ENCODE measurements around the gene ZNG1C.
"Not testable (repeated sequence)": the region's sequence is repeated elsewhere in the genome, so short reads cannot be mapped to it uniquely, and the experiment has no call there.

Gene ZNG1C

GRCh38 chr9:68318209-68318608 is 76.4 kb downstream of the ZNG1C start:
- H4K12ac ChIP-seq (ENCODE audit: low read depth, low read length); H3K14ac ChIP-seq (ENCODE audit: low read length); H3K4me2 ChIP-seq (ENCODE audit: low read length); H3K4me3 ChIP-seq (ENCODE audit: low read depth, low read length); H3K23ac ChIP-seq (ENCODE audit: low read length); H3K36me3 ChIP-seq (ENCODE audit: control insufficient read depth in 1 of 2, insufficient read depth in 2 of 2, low read length in 2 of 2); H3K4me1 ChIP-seq (ENCODE audit: control insufficient read depth in 1 of 2, insufficient read depth in 2 of 2, low read length in 2 of 2); H3K27ac ChIP-seq (ENCODE audit: low read depth, low read length); H4K8ac ChIP-seq (ENCODE audit: low read depth, low read length); H2BK12ac ChIP-seq (ENCODE audit: low read length); H2AK5ac ChIP-seq (ENCODE audit: low read length); H2BK120ac ChIP-seq (ENCODE audit: insufficient read depth, low read length, poor library complexity); H3K9me3 ChIP-seq (ENCODE audit: insufficient read depth, low read depth, low read length); H2BK5ac ChIP-seq (ENCODE audit: low read depth, low read length, poor library complexity); H4K91ac ChIP-seq (ENCODE audit: low read depth, low read length); H3K4ac ChIP-seq (ENCODE audit: low read depth, low read length); DNase-seq; H2AFZ ChIP-seq (ENCODE audit: insufficient read depth, low read length, poor library complexity); H3K79me1 ChIP-seq (ENCODE audit: low read length); H3K79me2 ChIP-seq (ENCODE audit: control insufficient read depth, insufficient read depth, low read length, poor library complexity); H3K9ac ChIP-seq (ENCODE audit: low read length); H3K27me3 ChIP-seq (ENCODE audit: insufficient read depth, low read length); H3K18ac ChIP-seq (ENCODE audit: low read length): not testable (repeated sequence)
- no CpG with 5 or more reads among the region's 10 CpGs for WGBS (ENCODE audit: extremely low coverage, insufficient coverage, insufficient read length)

GRCh38 chr9:68323749-68324148 is 82.0 kb downstream of the ZNG1C start:
- not testable (repeated sequence) for H3K9me3 ChIP-seq (ENCODE audit: insufficient read depth, low read depth, low read length); H2AFZ ChIP-seq (ENCODE audit: insufficient read depth, low read length, poor library complexity); H3K14ac ChIP-seq (ENCODE audit: low read length); H3K27me3 ChIP-seq (ENCODE audit: insufficient read depth, low read length); H3K79me2 ChIP-seq (ENCODE audit: control insufficient read depth, insufficient read depth, low read length, poor library complexity); H3K79me1 ChIP-seq (ENCODE audit: low read length); H3K4ac ChIP-seq (ENCODE audit: low read depth, low read length); H4K91ac ChIP-seq (ENCODE audit: low read depth, low read length); DNase-seq; H2AK5ac ChIP-seq (ENCODE audit: low read length); H2BK5ac ChIP-seq (ENCODE audit: low read depth, low read length, poor library complexity); H3K18ac ChIP-seq (ENCODE audit: low read length); H3K23ac ChIP-seq (ENCODE audit: low read length); H3K27ac ChIP-seq (ENCODE audit: low read depth, low read length); H2BK12ac ChIP-seq (ENCODE audit: low read length); H3K9ac ChIP-seq (ENCODE audit: low read length); H2BK120ac ChIP-seq (ENCODE audit: insufficient read depth, low read length, poor library complexity); H3K4me2 ChIP-seq (ENCODE audit: low read length); H4K8ac ChIP-seq (ENCODE audit: low read depth, low read length); H3K36me3 ChIP-seq (ENCODE audit: control insufficient read depth in 1 of 2, insufficient read depth in 2 of 2, low read length in 2 of 2); H4K12ac ChIP-seq (ENCODE audit: low read depth, low read length); H3K4me1 ChIP-seq (ENCODE audit: control insufficient read depth in 1 of 2, insufficient read depth in 2 of 2, low read length in 2 of 2); H3K4me3 ChIP-seq (ENCODE audit: low read depth, low read length)
- WGBS (ENCODE audit: extremely low coverage, insufficient coverage, insufficient read length) = no CpG with 5 or more reads among the region's 24 CpGs

- not testable (repeated sequence) for H4K12ac ChIP-seq (ENCODE audit: low read depth, low read length); DNase-seq; H3K4me3 ChIP-seq (ENCODE audit: low read depth, low read length); H3K18ac ChIP-seq (ENCODE audit: low read length); H3K4ac ChIP-seq (ENCODE audit: low read depth, low read length); H4K8ac ChIP-seq (ENCODE audit: low read depth, low read length); H3K9me3 ChIP-seq (ENCODE audit: insufficient read depth, low read depth, low read length); H2BK12ac ChIP-seq (ENCODE audit: low read length); H3K27me3 ChIP-seq (ENCODE audit: insufficient read depth, low read length); H3K79me1 ChIP-seq (ENCODE audit: low read length); H3K36me3 ChIP-seq (ENCODE audit: control insufficient read depth in 1 of 2, insufficient read depth in 2 of 2, low read length in 2 of 2); H3K9ac ChIP-seq (ENCODE audit: low read length); H3K4me1 ChIP-seq (ENCODE audit: control insufficient read depth in 1 of 2, insufficient read depth in 2 of 2, low read length in 2 of 2); H3K4me2 ChIP-seq (ENCODE audit: low read length); H3K23ac ChIP-seq (ENCODE audit: low read length); H3K27ac ChIP-seq (ENCODE audit: low read depth, low read length); H2BK5ac ChIP-seq (ENCODE audit: low read depth, low read length, poor library complexity); H3K79me2 ChIP-seq (ENCODE audit: control insufficient read depth, insufficient read depth, low read length, poor library complexity); H2BK120ac ChIP-seq (ENCODE audit: insufficient read depth, low read length, poor library complexity); H2AK5ac ChIP-seq (ENCODE audit: low read length); H2AFZ ChIP-seq (ENCODE audit: insufficient read depth, low read length, poor library complexity); H4K91ac ChIP-seq (ENCODE audit: low read depth, low read length); H3K14ac ChIP-seq (ENCODE audit: low read length)
- WGBS (ENCODE audit: extremely low coverage, insufficient coverage, insufficient read length) = no CpG with 5 or more reads among the region's 20 CpGs
These were observed 82.7 kb downstream of the ZNG1C start for GRCh38 chr9:68324518-68324917.

- H3K27me3 ChIP-seq (ENCODE audit: insufficient read depth, low read length); H2AFZ ChIP-seq (ENCODE audit: insufficient read depth, low read length, poor library complexity); H3K9ac ChIP-seq (ENCODE audit: low read length); H3K4me3 ChIP-seq (ENCODE audit: low read depth, low read length); H3K36me3 ChIP-seq (ENCODE audit: control insufficient read depth in 1 of 2, insufficient read depth in 2 of 2, low read length in 2 of 2); H3K4me1 ChIP-seq (ENCODE audit: control insufficient read depth in 1 of 2, insufficient read depth in 2 of 2, low read length in 2 of 2); H3K4ac ChIP-seq (ENCODE audit: low read depth, low read length); H4K8ac ChIP-seq (ENCODE audit: low read depth, low read length); H3K79me1 ChIP-seq (ENCODE audit: low read length); H4K91ac ChIP-seq (ENCODE audit: low read depth, low read length); H2BK120ac ChIP-seq (ENCODE audit: insufficient read depth, low read length, poor library complexity); H2AK5ac ChIP-seq (ENCODE audit: low read length); H3K4me2 ChIP-seq (ENCODE audit: low read length); H3K14ac ChIP-seq (ENCODE audit: low read length); DNase-seq; H3K23ac ChIP-seq (ENCODE audit: low read length); H3K18ac ChIP-seq (ENCODE audit: low read length); H3K79me2 ChIP-seq (ENCODE audit: control insufficient read depth, insufficient read depth, low read length, poor library complexity); H3K9me3 ChIP-seq (ENCODE audit: insufficient read depth, low read depth, low read length); H2BK12ac ChIP-seq (ENCODE audit: low read length); H2BK5ac ChIP-seq (ENCODE audit: low read depth, low read length, poor library complexity); H4K12ac ChIP-seq (ENCODE audit: low read depth, low read length); H3K27ac ChIP-seq (ENCODE audit: low read depth, low read length): not testable (repeated sequence)
- WGBS (ENCODE audit: extremely low coverage, insufficient coverage, insufficient read length) = no CpG with 5 or more reads among the region's 4 CpGs
These were observed 87.3 kb downstream of the ZNG1C start for GRCh38 chr9:68329106-68329505.
